Stimulated activated CD8-positive, alpha-beta memory T cell treated with anti-CD3 and anti-CD28 coated beads, Interleukin-7, amount 100 ng/mL, for 24 hours (primary cell): Measurements from ENCODE around the gene RELL2.

Experiments
- DNase-seq: peaks from one replicate; pipeline ENCODE4 v3.0.0-alpha.2; 2020; ENCODE audit warnings: low read depth

The RELL2 gene

DNA sequence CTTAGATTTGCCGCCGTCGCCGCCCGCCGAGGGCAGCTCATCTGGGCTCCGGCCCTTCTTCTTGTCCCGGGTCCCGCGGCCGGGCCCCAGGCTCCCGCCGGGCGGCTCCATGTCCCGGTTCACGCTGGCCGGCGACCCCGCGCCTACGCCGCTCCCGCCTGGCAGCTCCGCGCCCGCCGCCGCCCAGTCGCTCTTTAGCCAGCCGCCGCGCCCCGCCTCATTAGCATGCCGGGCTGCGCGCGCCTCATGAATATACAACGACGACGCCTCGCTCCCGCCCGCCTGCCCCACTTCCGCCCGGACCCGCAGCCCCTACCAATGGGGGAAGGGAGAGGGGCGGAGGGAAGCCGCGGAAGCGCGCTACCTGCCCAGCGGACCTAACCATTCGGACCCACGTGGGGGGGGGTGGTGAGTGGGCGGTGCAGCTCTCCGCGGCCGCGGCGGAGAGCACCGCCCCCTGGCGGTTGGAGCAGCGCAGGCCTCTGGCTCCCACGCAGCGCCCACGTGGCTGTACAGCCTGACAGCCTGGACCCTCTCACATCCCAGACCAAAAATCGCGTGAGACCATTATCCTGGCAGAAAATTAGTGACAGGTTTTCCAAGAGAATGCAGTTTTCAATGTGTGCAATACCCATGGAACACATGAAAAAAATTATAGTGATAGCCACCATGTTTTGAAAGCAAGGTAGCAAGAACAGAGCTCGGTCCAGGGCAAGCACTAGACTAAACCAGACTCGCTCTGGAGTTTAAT, 17.8 kb upstream of the RELL2 start, which contains the start of gene DIAPH1:
Gene DIAPH1 (minus strand): TSS at position 197 of the 751 bp plus-strand sequence. CDS start 86 bp downstream, at position 111.
- peak; percentile 98 for DNase-seq

DNA sequence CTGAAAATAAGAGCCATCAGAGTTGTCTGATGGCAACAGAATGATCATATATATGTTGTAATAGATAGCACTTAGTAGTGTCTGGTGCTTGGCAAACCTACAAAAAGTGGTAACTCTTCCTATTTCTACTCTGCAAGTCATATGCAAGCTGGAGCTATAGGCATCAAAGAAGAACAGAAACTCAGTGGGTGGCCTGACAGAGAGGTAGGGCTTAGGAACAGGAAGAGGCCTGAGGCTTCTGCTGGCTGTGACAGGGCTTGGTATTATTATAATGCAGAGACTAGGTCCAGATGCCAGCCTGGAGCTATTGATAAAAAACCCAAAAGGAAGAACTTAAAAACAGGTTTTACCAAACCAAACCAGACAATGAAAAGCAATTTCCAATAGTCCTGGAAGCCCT, 13.6 kb upstream of the RELL2 start:
- no peak for DNase-seq

GRCh38 chr5:141623611-141624010, 13.2 kb upstream of the RELL2 start:
- no peak for DNase-seq

DNA sequence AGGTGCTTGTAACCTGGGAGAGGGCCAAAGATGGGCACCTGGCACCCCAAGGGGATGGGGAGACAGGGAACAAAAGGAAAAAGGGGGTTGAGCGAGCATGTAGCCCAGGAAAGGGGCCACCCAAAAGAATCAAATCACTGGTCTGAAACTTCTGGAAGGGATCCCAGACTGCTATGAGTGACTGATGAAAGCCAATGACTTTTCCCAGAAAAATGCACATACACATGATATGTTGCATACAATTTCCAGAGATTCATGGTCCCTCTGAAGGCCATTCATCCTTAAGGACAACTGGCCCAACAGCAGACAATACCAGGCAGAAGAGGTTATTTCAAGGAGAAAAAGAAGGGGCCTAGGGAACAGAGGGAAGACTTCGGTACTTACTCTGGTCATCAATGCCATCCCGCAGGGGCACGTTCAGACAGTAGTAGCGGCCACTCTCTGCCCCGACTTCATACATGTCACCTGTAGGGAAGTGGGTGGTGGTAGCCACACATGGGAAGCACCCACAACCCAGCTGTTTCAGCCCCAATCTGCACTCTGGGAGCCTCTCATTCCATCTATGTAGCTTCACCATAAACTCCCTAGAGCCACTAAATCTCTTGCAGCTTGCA, 8.5 kb upstream of the RELL2 start:
- DNase-seq, result no peak

DNA sequence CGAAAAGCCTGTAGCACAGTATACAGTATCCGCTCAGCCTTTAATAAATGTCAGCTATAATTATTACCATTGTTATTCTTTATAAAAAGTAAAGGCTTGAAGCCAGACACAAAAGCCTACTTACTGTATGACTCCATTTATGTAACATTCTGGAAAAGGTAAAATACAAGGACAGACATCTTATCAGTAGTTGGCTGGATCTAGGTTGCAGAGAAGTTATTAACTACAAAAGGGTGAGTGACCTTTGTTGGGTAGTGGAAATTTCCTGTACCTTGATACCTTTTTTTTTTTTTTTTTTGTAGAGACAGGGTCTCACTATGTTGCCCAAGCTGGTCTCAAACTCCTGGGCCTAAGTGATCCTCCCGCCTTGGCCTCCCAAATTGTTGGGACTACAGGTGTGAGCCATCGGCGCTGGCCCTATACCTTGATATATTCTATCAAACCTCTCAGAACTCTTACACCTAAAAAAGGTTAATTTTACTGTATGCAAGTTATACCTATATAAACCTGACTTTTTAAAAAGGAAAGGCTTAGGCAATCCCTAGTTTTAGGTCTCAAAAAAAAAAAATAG, 6.1 kb upstream of the RELL2 start:
- no peak for DNase-seq

- DNase-seq, result no peak
Measured at GRCh38 chr5:141632650-141633049, 4.1 kb upstream of the RELL2 start.

GRCh38 chr5:141633871-141634561, 2.8 kb upstream of the RELL2 start:
- DNase-seq, result no peak

- no peak for DNase-seq
Measured at GRCh38 chr5:141634720-141635119, 2.1 kb upstream of the RELL2 start.

- DNase-seq, result no peak
Measured at GRCh38 chr5:141635646-141636045, 1.2 kb upstream of the RELL2 start.

DNA sequence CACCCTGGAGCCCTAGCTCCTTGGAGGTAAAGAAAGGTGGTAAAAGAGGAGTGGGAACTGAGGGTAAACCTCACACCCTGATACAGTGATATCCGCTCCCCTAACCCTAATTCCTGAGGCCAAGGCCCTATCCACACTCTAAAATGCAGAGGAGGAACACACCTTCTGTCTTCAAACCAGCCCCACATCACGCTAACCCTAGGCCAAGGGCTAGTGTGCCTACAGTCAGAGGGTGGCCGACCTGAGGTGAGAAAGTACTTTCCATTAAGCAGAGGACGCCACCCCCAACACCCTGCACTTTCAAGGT, 738 bp upstream of the RELL2 start:
- DNase-seq, result no peak

GRCh38 chr5:141637123-141637766, 448 bp downstream of the RELL2 start:
- peak; percentile 17 for DNase-seq

- peak; percentile 27 for DNase-seq
Measured at GRCh38 chr5:141637767-141638419, 1.1 kb downstream of the RELL2 start.

DNA sequence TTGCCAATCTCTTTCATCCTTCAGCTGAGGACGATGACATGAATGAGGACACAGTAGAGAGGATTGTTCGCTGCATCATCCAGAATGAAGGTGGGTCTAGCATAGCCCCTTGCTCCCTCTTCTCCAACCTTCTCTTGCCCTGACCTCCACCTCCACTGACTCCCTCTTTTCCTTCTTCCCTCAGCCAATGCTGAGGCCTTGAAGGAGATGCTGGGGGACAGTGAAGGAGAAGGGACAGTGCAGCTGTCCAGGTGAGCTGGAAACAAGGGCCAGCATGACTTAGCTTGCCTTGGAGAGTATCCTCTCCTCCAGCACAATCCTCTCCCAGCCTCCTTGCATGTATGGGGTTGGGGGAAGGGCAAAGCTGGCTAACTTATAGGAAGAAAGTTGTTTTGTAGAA, 2.0 kb downstream of the RELL2 start:
- no peak for DNase-seq

DNA sequence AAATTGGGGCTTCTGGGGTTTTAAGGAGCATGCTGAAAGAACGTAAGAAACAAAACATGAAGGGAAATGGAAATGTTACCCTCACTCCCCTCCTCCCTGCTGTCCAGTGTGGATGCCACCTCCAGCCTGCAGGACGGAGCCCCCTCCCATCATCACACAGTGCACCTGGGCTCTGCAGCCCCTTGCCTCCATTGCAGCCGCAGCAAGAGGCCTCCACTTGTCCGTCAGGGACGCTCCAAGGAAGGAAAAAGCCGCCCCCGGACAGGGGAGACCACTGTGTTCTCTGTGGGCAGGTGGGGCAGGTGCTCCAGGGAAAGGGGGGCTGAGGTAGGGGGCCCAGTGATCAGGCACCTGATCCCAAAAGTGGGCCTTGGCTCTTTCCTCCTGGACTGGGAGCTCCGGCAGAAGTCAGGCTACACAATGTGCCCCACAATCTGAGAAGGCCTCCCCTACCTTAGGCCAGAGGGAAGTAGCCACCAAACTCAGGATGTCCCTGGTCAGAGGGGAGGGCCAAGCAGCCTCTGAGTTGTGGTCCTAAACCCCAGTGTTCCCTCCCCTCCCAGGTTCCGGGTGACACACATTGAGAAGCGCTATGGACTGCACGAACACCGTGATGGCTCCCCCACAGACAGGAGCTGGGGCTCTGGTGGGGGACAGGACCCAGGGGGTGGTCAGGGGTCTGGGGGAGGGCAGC, 2.7 kb downstream of the RELL2 start:
- DNase-seq, result no peak

DNA sequence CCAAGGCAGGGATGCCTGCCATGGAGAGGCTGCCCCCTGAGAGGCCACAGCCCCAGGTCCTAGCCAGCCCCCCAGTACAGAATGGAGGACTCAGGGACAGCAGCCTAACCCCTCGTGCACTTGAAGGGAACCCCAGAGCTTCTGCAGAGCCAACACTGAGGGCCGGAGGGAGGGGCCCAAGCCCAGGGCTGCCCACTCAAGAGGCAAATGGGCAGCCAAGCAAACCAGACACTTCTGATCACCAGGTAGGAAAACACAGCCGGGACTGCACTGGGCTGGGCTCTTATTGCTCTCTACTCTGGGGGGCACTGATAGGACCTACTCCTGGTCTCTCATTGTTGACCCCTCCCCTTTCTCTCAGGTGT, 3.2 kb downstream of the RELL2 start:
- DNase-seq, result no peak

DNA sequence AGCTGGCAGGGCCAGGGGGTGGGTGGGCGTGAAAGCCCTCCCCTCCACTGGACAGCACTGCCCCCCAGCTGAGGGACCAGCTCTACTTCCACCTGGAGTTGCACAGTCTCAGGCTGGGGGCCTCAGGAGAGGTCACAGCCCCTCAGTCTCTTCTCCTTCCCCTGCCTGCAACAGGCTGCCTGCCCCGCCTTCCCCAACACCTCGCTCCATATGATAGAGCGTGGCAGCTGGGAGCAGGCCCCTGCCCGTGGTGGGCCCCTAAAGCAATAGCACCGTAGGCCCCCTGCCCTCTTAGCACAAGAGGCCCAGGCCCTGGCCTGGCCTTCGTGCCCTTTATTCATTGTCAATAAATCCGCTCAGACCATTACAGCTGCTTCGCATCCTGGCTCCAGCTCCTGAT, 3.9 kb downstream of the RELL2 start:
- DNase-seq, result no peak

DNA sequence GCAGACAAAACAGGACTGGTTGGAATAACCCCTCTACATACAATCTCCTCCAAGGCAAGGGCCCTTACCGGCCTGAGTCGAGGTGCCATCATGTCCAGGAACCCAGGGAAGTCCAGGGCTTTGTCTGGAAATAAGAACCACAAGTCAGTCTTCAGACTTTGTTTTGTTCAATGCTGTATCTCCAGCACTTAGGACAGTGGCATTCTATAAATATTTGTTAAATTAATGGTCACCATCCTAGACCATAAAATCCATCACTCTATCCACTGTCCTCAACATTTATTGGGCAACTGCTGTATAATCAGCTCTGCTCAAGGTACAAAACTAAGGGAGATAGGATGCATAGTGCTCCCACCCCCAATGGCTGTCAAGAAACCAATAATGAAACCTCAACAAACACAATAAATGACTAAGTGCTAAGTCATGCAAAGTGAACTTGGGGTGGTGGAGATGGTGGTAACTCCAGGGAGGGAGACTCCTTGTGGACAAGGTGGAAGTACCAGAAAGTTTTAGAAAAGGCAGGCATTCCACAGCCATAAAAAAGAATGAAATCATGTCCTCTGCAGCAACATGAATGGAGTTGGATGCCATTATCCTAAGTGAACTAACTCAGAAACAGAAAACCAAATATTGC, 5.0 kb downstream of the RELL2 start:
- DNase-seq, result no peak

GRCh38 chr5:141646026-141646425, 9.2 kb downstream of the RELL2 start:
- no peak for DNase-seq

DNA sequence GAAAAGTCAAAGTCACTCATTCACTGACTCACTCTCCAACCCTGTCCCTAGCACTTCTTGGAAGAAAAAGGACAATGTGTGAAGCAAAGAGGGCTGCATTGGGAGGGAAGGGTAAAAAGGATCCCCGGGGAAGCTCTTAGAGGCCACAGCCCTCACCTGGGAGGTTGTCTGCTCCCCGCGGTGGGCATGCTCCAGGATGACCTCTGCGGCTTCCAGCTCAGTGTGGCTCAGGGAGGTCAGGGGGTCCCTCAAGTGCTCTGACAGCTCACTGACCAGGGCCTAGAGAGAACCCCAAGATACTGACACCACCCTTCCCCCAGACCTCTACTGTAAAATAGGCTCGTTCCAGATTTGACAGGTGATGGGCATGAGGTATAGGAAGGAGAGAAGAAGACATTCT, 10.4 kb downstream of the RELL2 start:
- DNase-seq, result no peak

GRCh38 chr5:141647851-141648250, 11.1 kb downstream of the RELL2 start:
- no peak for DNase-seq
